ENCODE measurements around the gene CLTCL1. TPM values are rescaled to one million over a fixed set of nuclear protein-coding genes. Genes with fewer than 3 reads are reported as not detected.

The CLTCL1 gene
- total and polyA plus RNA-seq, 9 of the 15 experiments (the other 6 are each of a cell fraction or from before 2014, with no cell fraction given), result 1.1 to 11.7 (median 5.0) TPM

DNA sequence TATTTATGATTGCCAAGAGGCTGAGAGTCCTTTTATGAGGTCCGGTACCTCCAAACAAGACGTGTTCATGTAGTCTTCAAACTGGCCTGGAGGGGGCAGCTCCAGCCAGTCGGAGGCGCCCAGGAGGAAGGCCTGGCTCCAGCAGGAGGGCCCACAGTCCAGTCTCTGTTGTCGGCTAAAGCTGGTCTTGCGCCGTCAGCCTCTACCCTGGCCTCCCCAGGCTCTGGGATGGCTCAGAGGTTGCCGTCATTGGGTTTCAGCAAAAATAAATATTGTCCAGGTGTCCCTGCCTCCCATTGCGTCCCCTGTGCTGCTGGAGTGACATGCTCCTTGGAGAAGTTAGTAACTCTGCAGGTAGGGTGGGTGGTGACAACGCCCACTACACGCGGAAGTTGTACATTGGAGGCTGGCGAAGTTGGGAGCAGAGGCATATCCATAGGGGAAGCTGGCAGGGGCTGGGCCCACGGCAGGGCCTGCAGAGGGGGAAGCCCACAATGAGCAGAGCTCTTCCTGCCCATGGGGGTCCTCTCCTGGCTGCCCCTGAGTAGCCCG, 111.9 kb downstream of the CLTCL1 start (continued):
- 0 out of 2 replicates have a peak, but pooled peaks have one; percentile 73 for TF ChIP-seq PHB (CRISPR knock-in tag; IDR thresholded peaks at IDR 0.05)
- no peak for TF ChIP-seq SRSF1 (IDR thresholded peaks at IDR 0.05; ENCODE audit: low read depth, low read length)
- TF ChIP-seq TEAD2 (tag; IDR thresholded peaks at IDR 0.05), result no peak
- TF ChIP-seq TCFL5 (CRISPR knock-in tag; conservative IDR thresholded peaks at IDR 0.05), result no peak
- TF ChIP-seq RBBP5 (IDR thresholded peaks at IDR 0.05; ENCODE audit: borderline replicate concordance, insufficient read depth, low read length, poor library complexity, severe bottlenecking), result no peak
- TF ChIP-seq, protein P1, sequence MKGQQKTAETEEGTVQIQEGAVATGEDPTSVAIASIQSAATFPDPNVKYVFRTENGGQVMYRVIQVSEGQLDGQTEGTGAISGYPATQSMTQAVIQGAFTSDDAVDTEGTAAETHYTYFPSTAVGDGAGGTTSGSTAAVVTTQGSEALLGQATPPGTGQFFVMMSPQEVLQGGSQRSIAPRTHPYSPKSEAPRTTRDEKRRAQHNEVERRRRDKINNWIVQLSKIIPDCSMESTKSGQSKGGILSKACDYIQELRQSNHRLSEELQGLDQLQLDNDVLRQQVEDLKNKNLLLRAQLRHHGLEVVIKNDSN (CRISPR knock-in tag; IDR thresholded peaks at IDR 0.05), result no peak
- no peak for TF ChIP-seq HDGF (IDR thresholded peaks at IDR 0.05)
- peak in 1 of 2 experiments; percentile 60 for TF ChIP-seq E2F6 (IDR thresholded peaks at IDR 0.05; ENCODE audit: borderline replicate concordance in 1 of 2, extremely low read depth in 1 of 2, insufficient read depth in 1 of 2, insufficient read length in 1 of 2, low read depth in 1 of 2, low read length in 1 of 2, poor library complexity in 1 of 2, severe bottlenecking in 1 of 2)
- no peak for TF ChIP-seq FOXM1 (IDR thresholded peaks at IDR 0.05; ENCODE audit: low read depth)
- TF ChIP-seq FOXM1 (CRISPR knock-in tag; IDR thresholded peaks at IDR 0.05; ENCODE audit: low read depth), result no peak
- no peak for TF ChIP-seq POLR2AphosphoS2 (IDR thresholded peaks at IDR 0.05; ENCODE audit: low read length)
- TF ChIP-seq SRSF7 (optimal IDR thresholded peaks at IDR 0.05; ENCODE audit: low read depth, low read length), result no peak
- no peak for TF ChIP-seq ZNF699 (CRISPR knock-in tag; IDR thresholded peaks at IDR 0.05; ENCODE audit: insufficient replicate concordance)
- no peak for TF ChIP-seq DACH1 (IDR thresholded peaks at IDR 0.05; ENCODE audit: partially characterized antibody)
- TF ChIP-seq ZSCAN32 (CRISPR knock-in tag; IDR thresholded peaks at IDR 0.05), result no peak
- no peak for TF ChIP-seq RAD51 (IDR thresholded peaks at IDR 0.05; ENCODE audit: borderline replicate concordance, low read depth)
- no peak for TF ChIP-seq COPS2 (conservative IDR thresholded peaks at IDR 0.05)
- no peak for TF ChIP-seq TRIM28 (IDR thresholded peaks at IDR 0.05)
- TF ChIP-seq, protein P2, sequence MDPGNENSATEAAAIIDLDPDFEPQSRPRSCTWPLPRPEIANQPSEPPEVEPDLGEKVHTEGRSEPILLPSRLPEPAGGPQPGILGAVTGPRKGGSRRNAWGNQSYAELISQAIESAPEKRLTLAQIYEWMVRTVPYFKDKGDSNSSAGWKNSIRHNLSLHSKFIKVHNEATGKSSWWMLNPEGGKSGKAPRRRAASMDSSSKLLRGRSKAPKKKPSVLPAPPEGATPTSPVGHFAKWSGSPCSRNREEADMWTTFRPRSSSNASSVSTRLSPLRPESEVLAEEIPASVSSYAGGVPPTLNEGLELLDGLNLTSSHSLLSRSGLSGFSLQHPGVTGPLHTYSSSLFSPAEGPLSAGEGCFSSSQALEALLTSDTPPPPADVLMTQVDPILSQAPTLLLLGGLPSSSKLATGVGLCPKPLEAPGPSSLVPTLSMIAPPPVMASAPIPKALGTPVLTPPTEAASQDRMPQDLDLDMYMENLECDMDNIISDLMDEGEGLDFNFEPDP (CRISPR knock-in tag; IDR thresholded peaks at IDR 0.05), result no peak
- no peak for TF ChIP-seq ZNF57 (CRISPR knock-in tag; IDR thresholded peaks at IDR 0.05)
- no peak for TF ChIP-seq HBP1 (CRISPR knock-in tag; IDR thresholded peaks at IDR 0.05)
- peak; percentile 82; the same call in 1 of the 2 replicates for TF ChIP-seq SREBF1 (IDR thresholded peaks at IDR 0.05; ENCODE audit: borderline replicate concordance, low read depth, low read length)
- no peak; the same call in none of the 2 replicates for TF ChIP-seq E2F3 (CRISPR knock-in tag; IDR thresholded peaks at IDR 0.05)
